GM21526 (cell line): ENCODE data around the gene GRIK4.

Source experiments
- ATAC-seq: cut with Tn5 transposase; IDR thresholded peaks from one replicate; pipeline ENCODE4 v1.9.1; 2021; ENCODE audit warnings: moderate library complexity; ENCODE audit not compliant: unreplicated experiment, low FRiP score

Gene GRIK4

DNA sequence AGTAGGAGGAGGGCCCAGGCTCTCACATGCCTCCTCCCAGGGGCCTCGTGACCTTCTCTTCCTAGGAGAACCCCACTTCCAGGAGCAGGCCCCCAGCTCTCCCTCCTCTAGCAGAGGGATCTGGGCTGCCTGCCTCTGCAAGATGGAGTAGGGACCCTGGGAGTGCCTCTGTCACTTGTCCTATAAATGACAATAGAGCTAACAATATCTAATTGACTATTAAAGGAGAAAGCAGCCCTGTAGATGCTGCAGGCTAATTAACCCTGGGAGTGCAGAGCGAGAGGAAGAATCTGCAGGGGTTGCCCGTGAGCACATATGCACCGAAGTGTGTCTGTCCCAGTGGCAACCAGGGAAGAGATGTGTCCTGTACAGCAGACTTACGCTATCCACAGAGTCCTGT lies 184.4 kb downstream of the GRIK4 start:
- no peak for ATAC-seq

DNA sequence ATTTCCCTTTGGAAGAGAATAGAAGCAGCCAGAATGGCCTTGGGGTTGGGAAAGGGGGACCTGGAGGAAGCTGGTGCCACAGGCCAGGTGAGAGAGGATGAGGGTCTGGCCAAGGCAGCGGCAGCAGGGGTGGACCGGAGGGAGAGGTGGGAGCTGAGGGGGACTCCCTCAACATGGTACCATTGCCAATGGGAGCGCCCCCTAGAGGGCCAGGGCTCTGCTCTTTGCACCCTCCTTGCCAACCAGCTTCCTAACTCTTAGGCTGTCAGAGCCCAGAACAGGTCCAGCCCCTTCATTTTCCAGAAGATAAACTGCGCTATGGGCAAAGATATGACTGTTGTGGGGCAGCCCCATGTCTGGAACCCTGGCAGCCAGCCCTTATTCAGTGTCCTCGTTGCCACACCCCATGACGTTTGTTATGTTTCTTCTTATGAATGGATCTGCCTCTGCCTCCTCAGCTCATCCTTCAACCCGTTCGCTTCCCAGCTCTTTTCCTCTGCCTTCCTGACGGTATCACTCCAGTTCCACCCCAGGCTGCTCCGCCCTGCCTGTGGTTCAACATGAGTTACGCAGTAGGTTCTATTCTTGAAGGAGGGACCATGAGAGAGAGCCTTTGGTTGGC lies 185.2 kb downstream of the GRIK4 start:
- no peak for ATAC-seq

DNA sequence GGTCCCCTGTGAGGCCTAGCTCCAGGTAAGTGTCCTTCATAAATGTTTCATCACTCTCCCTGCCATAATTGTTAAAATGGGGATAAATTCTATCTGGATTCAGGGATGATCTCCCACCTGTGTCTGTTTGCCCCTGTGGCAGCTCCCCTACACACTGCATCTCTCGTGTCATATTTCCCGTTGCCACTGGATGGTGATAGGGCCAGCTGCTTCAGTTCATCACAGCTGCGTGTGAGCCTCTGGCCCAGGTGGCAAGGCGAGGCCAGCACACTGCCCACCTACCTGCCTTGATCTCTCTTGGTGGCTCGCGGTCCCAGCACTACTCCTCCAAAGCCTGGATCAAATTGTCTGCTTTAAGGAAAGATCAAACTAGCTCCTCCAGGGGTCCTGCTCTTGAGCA lies 187.4 kb downstream of the GRIK4 start:
- ATAC-seq: no peak

DNA sequence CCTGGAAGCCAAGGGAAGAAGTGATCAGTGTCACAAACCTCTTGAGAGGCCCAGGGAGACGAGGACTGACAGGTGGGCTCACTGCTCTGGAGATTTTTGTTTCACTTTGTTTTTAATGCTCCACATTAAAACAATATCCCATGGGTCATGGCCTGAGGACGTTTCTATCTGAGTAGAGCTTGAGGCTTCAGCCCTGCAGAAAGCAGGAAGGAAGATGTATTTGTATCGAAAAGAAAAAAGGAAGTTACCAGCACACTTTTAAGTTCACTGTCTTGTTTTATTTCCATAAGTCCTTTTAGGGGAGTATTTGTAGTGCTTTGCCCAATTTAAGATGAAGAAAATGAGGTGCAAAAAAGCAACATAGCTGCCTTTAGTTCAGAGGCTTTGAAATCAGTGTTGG lies 191.1 kb downstream of the GRIK4 start:
- no peak for ATAC-seq

DNA sequence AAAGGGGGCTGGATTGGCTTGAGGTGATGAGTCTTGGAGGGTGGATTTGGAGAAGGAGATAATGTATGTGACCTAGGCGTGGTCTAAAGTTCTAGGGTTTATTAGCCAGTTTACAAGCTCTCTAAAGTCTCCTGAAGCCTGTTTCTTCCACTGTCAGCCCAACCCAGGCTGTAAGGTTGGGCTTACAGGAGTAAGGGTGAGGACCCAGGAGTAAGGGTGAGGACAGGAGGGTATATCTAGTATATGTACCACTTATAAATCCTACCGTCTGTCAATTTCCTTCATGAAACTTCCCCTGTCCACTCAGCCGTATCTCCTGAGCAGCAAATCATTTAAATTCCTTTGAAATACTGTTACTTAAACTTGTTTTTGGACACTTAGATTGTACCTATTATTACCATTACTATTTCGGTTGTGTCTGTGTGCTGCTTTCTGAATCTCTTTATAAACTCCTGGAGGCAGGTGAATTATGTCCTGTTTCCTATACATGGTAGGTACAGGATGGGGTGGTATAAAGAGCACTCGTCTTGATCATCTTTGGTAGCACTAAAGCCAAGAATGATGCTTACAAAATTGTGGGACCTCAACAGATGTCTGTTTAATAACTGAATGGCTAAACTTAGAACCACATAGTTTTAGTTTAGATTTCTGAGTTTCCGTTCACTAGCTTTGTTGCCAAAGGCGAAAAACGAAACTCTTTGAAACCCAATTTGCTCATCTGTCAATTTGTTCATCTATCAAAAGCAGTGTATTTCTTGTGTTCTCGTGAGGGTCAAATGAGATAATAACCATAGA lies 192.0 kb downstream of the GRIK4 start:
- peak; percentile 71 for ATAC-seq

DNA sequence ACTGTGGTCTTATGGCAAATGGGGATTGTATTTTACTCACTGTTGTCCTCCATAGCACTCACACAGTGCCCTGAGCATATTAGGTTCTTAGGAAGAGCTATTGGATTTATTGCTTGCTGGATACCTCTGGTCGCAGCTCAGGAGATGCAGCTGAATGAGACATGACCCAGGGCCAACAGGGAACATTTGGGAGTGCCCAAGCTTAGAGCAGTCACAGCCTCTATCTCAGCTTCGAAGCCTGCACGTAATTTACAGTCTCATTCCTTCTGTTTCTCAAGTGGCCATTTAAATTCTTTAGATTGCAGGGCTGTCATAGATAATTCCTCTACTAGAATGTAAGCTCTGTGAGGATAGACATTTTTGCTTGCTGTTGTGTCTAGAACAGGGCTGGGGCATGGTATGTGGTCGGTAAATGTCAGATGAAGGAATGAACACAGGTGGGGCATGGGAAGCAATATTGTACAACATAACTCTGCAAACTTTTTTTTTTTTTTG lies 192.8 kb downstream of the GRIK4 start:
- no peak for ATAC-seq

DNA sequence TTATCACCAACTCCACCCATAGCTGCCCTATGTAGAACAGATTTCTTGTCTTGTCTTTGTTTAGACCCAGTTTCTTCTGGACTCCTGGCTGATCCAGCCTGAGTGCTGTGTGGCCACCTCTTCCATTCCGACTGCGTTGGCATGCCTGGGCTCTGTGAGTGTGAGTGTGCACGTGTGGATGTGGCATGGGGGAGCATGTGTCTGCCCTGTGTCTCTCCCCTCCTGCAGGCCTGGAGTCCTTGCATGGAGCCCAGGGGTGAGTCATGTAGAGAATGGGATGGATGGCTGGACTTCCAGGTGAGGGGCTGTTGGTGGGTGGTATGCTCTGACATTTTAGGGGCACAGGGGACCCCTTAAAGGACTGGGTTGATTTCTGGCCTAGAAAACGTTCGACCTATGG lies 194.7 kb downstream of the GRIK4 start:
- no peak for ATAC-seq

DNA sequence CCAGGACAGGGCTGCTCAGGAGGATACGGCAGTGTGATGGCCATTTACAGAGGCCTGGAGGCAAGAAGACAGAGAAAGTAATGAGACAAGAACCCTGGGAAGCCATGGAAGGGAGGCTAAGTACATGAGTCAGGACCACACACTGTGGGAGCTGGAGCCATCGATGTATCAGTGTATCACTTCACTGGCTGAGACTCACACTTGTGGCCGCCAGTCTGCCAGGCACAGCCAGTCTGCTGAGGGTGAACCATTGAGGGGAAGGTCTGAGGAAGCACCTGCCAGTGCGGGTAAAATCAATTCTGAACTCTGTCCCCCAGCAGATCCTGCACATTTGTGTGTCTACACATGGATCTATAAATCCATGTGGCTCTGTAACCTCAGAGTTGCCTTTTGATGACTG lies 195.6 kb downstream of the GRIK4 start:
- ATAC-seq: no peak

DNA sequence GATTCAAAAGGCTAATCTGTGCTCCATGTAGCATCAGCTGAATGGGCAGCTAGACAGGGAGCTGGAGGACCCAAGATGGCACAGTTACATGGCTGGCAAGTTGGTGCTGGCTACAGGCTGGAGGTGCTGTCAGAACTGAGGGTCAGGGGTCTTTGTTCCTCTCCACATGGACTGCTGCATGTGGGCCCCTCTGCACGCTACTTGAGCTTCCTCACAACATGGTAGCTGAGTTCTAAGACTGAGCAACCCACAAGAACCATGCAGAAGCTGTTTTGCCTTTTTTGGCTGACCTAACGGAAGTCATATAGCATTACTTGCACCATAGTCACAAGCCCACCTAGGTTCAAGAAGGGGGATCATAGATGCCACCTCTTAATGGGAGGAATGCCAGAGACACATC lies 196.1 kb downstream of the GRIK4 start:
- ATAC-seq: no peak

DNA sequence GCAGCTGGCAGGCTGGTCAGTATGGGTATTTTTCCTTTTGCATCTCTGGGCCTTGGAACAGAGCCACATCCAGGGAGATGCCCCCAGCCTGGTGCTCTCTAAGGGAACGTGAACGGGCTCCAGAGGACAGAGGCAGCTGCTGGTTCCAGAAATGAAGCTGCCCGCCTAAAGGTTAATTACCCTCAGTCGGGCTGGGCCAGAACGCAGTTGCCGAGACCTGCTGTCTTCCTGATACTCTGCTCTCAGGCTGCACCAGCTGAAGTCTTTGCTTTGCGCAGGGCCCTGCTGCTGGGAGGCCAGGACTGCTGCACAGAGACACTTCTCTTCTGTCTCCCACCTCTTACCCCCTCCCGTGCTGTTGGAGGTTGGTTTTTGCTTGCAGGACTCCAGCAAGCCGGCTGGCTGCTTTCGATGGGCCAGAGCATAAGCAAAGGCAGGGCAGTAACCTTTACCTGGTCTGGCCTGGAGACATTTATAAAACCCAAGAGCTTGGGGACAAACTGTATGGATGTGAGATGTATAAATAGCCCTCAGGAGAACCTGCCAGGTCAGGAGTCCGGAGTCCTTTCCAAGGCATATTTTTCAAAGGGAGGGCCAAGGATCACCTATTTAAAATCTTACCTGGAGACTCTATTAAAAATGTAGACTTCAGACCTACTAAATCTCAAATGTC lies 197.1 kb downstream of the GRIK4 start:
- no peak for ATAC-seq

DNA sequence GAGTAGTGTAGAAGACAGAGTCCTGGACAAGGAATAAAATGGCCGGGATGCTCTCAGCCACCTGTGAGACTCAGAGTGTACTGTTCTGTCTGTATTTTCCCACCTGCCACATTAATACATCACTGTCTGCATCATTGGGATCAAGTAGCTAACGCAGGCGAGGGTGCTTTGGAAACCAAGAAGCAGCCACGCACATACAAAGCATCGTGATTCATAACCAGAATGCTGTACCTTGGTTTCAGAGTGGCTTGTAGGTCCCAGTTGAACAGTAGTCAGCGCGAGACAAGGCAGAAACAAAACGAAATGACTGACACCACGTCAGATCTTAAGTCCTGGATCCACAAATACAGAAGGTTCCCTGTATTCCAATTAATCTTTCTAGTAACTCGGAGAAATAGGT lies 198.3 kb downstream of the GRIK4 start:
- ATAC-seq: peak; percentile 87

DNA sequence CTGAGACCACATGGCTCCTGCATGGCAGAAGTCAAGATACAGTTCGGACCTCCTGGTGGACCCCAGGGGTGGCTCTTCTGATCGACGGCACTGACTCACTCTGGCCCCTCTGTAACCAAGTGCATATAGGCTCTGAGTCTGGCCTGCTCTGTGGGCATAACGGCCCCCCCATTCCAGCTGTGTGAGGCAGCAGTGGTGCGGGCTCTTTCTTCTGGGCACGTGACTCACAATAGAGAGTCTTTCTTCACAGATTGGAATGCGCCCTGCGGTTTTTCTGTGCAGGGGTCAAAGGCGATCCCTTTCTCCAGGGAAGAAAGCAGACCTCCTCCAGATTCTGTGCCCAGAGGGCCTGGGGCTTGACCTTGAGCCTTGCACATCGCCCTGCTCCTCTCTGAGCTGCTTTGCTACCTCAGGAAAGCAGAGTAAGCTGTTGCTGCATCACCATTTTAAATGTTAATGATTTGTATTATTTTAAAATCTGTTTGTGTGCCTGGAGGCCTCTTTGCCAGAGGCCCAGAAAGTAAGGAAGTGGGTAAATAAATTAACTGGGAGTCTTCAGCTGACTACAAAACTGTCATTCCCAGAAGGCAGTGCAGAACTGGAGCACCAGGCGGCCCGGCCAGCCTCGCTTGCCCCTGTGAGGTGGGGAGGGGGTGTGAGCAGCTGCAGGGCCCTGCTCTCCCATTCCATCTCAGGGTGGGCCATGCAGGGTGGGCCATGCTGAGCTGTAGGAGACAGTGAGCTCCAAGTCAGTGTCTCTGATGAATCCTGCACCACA lies 199.0 kb downstream of the GRIK4 start:
- ATAC-seq: peak; percentile 31

DNA sequence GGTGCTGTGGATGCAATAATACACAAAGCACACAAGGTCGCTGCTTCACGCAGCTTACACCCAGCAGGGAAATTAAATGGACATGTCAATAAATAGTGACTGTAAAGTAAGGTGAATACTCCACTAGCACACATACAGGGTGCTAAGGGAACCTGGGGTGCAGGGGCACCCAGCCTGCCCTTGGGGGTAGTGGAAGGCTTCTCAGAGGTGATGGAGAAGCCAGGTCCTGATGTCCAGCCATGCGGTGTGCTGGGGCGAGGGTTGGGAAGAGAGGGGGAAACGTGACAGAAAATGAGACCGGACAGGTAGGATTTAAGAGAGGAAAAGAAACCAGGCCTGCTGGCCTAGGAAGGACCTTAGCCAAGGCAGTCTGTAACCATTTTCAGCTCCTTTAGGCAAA lies 200.5 kb downstream of the GRIK4 start:
- no peak for ATAC-seq

DNA sequence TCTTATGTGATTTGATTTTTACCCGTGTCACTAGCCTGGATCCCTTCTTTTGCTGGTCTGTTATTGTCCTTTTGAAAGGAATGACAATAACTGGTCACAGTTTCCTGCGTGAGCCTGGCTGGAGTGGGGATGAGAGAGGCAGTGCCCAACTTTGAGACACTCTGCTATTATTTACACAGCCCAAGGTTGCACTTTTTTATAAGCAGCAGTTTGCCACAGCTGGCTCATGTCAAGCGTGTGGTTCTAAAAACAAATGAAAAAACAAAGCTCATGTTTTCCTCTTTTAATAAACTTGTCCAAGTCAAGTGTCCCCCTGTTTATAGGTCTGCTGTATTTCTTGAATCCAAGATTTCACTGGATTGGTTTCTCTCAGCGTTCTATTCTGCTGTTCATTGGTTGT lies 201.3 kb downstream of the GRIK4 start:
- ATAC-seq: no peak

DNA sequence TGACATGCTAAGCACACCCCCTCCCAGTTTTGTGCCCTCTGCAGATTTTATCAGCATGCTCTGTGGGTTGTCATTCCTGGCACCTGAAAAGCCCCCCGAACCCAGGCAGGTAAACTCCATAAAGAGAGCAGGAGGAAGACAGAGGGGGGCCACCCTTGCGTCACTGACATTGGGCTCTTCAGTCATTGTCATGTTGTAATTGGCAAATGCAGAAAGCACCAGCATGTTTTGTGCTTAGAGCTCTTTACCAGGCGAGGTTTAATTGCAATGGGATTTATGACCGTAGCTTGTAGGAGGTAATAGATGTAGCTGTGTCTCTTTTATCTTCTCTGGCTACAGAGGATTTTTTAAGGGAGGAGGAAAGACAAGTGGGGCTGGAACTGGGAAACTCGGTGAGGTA lies 201.7 kb downstream of the GRIK4 start:
- no peak for ATAC-seq

DNA sequence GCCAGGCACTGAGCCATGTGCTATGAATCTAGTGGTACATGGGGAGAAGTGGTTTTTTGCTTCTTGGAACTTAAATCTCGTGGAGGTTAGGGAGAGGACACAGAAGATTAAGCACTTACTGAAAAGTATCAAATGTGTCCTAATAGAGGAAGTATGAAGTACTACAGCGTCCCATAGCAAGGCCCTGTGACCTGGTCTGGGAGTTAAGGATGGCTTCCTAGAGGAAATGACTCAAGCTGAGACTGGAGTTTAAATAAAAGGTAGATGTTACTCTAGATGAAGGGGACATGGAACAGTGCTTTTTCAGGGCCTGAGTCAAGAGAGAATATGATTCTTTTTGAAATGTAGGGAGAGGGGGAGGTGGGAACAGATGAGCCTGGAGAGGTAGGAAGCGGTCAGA lies 202.9 kb downstream of the GRIK4 start:
- ATAC-seq: no peak

DNA sequence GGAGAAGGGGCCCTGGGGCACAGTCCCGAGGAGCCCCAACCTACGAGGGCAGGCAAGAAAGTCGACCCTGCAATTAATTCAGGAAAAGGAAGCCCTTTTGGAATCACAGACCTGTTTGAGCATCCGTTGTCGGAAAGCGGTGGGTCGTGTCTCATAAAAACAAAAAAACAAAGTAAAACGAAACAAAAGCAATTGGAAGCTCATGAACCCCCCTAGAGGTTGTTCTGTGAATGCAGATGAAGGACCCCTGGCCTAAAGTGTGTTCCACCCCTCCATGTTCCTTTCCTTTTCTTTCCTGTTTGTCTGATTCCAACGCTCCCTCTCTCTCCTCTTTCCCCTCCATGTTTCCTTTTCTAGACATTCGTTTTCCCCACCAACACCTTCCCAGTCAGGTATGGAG lies 203.7 kb downstream of the GRIK4 start:
- ATAC-seq: peak; percentile 55

DNA sequence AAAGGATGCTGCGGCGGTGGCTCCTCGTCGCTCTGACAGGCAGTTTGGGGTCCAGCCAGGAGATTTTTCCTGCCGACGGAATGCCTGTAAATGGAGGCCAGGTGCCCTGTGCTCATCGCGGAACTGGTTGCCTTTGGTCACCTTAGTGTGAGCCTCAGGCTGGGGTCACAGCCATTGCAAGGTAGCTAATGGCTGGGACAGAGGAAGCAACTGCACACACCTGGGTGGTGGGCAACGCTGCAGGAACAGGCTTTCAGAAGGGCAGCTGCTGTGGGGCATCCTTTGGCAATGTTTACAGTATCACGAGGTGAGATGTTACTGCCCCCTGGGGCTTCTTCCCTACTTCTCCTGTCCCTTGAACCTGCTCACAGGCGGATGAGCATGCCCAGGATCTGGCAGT lies 205.5 kb downstream of the GRIK4 start:
- ATAC-seq: no peak

DNA sequence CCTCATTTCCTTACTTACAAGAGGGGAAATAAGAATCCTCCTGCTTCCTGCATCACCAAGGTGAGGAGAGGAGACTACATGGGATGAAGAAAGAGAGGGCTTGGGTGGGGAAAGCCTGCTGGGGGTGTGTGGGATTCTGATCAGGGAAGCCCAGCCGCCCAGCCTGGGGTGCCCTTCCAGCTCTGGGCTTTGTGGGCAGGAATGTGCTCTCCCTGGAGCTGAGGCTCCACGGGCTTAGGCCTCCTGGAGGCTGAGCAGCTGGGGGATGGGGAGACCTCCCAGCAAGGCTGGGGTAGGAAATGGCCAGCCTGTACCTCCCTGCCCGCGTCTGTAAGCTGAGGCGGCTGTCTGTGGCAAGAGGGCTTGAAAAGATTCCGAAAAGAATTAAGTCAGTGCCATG lies 206.1 kb downstream of the GRIK4 start:
- ATAC-seq: no peak

DNA sequence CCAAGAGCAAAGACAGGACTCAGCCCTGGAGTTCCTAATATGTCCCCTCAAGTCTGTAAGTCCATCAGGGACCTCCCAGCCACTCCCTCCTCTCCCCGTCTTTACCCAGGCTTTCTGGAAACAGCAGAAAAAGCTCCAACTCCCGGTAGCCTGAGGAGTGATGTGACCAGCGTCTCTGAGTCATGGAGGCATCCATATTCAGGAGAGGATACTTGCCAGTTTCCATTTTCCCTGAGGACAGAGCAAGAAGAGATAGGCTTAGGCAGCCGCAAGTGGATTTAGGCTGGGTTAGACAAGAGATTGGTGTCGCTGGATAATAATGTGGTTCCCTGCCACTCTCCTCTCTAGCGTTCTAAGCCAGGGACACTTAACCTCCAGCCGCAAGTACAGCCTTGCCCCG lies 206.6 kb downstream of the GRIK4 start:
- no peak for ATAC-seq

DNA sequence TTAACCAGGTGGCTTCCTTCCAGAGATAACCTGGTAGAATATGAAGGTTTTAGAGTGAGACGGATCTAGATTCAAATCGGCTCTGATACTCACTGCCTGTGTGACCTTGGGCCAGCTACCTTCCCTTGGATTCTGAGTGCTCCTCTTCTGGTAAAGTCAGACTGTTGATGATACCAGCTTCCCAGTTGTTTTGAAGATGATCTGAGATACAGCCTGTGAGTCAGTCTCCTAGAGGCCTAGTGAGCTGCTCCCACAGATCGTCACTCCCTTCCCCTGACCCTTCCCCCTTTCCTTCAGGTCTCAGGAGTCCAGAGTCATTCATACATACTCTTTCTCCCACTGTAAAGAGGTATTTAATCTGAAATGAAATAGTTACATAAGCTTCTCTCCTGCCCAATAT lies 207.8 kb downstream of the GRIK4 start:
- ATAC-seq: no peak
